DMS79 treated with DMSO at 0.1 percent for 48 hours (cell line): ENCODE results near the gene SLC38A5.
"Not testable (repeated sequence)": the region's sequence is repeated elsewhere in the genome, so short reads cannot be mapped to it uniquely, and the experiment has no call there.

ENCODE experiments used
- DNase-seq: peaks from one replicate; lab custom pipeline; 2025; lab: John Stamatoyannopoulos, UW

The SLC38A5 gene

DNA sequence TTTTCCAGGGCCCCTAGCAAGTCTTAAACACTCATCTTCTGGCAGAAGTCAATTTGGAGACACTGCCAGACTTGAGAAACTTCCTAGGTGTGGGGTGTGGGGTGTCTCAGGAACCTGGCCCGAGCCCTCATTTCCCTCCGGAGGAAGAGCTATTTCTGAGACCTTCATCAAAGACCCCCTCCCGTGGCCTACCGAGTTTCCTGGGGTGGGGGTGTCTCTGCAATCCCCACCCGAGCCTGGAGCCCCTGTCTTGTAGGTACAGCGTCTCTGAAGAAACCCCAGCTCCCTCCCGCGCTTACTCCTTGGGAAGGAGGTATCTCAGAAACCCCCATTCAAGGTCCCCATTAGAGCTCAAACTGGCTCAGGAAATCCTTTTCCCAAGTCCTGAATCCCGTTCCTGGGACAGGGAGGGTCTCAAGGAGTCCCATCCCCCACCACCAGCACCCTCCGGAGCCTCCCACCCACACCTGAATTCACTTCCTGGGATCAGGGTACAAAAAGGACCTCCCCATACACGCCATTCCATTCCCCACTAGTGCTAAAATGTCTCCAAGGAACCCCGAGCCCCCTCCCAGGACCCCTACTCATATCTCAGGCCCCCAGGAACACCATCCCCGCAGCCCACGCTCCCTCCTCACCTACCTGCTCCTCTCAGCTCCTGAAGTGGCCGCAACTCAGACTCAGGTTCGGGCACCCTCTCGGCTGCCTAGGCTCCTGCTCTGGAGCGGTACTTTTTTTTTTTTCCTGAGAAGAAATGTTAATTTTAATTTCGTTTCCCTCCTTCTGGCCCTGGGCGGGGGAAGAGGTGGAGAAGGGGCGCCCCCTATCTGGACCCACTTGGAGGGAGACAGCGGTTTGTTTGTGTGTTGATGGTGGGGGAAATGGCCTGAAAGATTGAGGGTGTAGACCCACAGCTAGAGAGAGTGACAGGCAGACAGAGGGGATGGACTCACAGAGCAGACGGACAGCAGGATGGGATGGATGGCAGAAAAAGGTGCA is 1.1 kb downstream of the SLC38A5 start:
- DNase-seq: no peak

DNA sequence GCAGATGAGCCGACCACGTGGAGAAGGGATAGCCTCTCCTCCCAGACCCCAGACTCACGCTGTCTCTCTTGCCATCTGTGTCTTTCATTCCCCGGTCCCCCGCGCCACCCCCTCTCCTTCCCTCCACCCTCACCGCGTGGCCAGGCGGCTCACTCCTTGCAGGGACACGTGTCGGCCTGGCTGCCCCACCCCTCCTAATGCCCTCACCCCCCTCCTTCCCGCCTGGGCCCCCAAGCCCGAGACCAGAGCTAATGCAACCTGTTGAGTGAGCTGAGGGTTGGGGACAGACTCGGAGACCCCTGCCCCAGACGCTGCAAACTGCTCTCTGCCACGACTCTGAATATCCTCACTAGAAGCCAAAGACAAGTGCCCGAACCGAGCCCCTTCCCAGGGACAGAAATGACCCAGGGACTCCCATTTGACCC is 1.8 kb downstream of the SLC38A5 start:
- DNase-seq: no peak

- no peak for DNase-seq
These were observed 2.7 kb downstream of the SLC38A5 start for GRCh38 chrX:48467281-48467761.

DNA sequence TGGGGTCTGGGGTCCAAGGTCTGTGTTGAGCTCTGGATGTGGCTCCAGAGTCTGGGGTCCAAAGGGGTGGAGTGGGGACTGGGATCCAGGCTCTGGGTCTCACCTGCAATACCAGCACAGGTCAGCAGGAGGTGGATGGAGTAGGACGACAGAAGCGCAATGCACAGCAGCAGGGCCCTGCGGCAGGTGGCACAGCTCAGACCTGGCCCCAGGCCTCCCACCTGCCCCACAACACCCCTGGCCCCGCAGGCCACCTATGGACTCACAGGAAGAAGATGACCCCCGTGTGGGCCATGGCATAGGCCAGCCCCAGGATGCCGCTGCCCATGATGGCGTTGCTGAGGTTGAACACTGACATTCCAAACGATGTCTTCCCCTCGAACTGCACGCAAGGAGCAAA is 3.4 kb downstream of the SLC38A5 start:
- no peak for DNase-seq

DNA sequence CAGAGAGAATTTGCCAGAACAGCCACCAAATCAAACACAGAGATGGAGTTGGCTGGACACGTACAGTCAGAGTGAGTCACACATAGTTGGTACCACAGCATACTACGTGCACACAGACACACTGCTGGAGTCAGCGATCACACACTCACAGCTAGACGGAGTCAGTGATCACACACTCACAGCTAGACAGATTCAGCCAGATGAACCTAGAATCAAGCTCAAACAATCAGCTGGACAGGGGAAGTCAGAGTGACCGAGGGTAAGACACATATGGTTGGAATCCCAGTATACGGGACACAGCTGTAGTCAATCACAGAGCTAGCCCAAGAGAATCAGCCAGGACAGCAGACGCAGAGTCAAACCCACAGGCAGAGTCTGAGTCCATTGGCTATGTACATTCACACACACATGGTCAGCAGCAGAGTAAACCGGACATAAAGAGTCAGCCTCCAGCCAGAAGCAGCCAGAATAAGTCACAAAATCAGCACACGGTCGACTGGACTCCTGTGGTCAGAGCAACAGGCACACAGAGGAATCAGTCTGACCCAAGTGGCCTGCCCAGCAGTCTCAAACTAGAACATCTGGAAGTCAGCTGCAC is 4.6 kb downstream of the SLC38A5 start:
- DNase-seq: no peak

GRCh38 chrX:48461830-48462229 is 8.2 kb downstream of the SLC38A5 start:
- DNase-seq: no peak

- DNase-seq: no peak
These were observed 9.5 kb downstream of the SLC38A5 start for GRCh38 chrX:48460606-48461005.

- no peak for DNase-seq
These were observed 10.0 kb downstream of the SLC38A5 start for GRCh38 chrX:48460031-48460430.

GRCh38 chrX:48459483-48459882 is 10.6 kb downstream of the SLC38A5 start:
- no peak for DNase-seq

- DNase-seq: no peak
These were observed 11.3 kb downstream of the SLC38A5 start for GRCh38 chrX:48458711-48459110.

- DNase-seq: no peak
These were observed 13.3 kb downstream of the SLC38A5 start for GRCh38 chrX:48456628-48457331.

DNA sequence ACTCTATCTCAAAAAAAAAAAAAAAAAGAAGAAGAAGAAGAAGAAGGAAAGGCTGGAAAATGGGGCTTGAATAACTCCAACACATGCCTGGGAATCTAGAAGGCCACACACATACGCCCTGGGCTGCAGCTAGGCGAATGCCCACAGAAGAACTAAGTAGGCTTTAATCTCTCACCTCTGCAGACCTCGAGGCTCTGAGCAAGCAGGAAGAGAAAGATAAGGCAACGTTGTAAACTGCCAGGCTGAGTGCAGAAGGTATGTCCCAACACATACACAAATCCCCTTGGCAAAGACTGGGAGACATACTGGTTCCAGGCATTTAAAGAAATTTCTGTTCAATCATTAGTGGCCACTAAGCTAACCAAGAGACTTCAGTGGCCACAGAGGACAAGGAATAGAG is 18.4 kb downstream of the SLC38A5 start:
- no peak for DNase-seq

DNA sequence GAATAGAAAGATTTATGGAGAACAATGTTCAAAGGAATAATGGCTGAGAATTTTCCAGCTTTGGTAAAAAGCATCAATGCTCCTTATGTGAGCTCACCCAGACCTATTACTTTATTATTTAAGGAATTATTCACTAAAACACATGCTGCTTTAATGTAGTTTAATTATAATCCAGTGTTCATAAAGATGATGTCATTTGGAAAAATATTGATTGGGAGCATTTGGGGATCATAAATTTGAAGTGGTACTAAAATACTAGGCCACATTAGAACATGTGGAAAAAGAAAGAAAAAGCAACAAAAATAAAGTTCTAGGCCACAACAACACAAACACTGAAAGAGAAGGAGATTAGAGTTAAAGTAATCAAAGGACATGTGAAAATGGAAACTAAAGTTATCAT is 20.0 kb downstream of the SLC38A5 start:
- no peak for DNase-seq

- not testable (repeated sequence) for DNase-seq
These were observed 22.9 kb downstream of the SLC38A5 start for GRCh38 chrX:48447201-48447600.

DNA sequence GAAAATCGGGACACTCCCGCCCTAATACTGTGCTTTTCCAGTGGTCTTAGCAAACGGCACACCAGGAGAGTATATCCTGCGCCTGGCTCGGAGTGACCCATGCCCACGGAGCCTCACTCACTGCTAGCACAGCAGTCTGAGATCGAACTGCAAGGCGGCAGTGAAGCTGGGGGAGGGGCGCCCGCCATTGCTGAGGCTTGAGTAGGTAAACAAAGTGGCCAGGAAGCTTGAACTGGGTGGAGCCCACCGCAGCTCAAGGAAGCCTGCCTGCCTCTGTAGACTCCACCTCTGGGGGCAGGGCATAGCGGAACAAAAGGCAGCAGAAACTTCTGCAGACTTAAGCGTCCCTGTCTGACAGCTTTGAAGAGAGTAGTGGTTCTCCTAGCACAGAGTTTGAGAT is 36.3 kb downstream of the SLC38A5 start:
- DNase-seq: not testable (repeated sequence)

DNA sequence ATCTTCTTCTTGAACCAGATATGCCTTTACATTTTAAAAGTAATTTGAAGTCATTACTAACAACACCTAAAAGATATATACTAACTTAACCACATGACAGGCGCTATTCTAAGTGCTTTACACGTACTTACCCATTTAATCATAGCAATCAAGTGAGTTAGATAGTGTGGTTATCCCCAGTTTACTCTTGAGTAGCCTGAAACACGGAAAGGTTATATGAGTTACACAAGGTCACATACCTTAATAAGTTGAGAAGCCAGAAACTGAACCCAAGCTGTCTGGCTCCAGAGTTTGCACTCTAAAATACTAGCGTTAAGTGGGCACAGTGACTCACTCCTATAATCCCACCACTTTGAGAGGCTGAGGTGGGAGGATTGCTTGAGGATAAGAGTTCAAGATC is 39.9 kb downstream of the SLC38A5 start:
- DNase-seq: not testable (repeated sequence)

- not testable (repeated sequence) for DNase-seq
These were observed 40.5 kb downstream of the SLC38A5 start for GRCh38 chrX:48429606-48430005.

DNA sequence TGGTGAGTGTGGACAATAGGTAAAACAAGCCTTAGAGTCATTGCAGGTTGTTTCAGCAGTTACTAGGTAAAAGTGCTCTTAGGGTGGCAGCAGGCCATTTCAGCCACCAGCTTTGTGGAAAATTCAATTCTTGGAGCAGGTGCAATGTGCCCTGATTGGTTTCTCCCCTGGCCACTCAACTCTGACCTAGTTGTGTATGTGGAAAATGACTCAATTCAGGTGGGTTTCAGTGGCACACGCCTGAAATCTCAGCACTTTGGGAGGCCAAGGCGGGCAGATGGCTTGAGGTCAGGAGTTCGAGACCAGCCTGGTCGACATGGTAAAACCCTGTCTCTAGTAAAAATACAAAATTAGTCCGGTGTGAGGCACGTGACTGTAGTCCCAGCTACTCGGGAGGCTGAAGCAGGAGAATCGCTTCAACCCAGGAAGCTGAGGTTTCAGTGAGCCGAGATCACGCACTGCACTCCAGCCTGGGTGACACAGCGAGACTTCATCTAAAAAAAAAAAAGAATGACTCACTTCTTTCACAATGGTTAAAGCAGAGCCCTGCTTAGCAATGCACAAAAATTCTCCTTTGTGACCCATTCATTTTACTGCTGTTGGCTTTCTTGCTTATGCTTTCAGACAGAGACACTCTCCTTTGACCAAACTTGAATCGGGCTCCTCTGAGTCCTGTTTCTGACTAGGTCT is 42.9 kb downstream of the SLC38A5 start:
- DNase-seq: not testable (repeated sequence)

DNA sequence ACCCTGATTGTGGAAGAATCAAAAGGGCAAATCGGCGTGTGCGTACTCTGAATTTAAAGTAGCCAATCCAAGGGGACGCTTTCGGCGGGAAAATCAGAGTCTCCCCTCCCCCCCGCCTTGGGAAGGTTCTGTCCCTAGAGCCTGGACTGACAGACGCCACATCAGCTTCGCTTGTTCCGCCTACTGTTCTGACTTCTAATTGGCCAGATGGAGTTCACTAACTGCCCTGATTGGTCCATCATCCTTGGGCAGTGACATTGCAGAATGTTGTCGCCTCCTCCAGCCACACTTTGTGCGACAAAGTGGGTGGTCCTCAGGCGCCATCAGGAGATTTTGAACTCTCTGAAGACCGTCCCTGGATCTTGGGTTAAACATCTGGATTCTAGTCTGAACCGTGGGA is 58.2 kb downstream of the SLC38A5 start, which contains the start of gene SSX4B:
TSS of gene SSX4B (minus strand) at position 101 of the 400 bp plus-strand sequence. CDS start 588 bp downstream, outside the sequence.
- not testable (repeated sequence) for DNase-seq
